GM23338 (cell line): ENCODE data around the gene PCDH17.

Experiments
- CREB1 ChIP-seq: fragments of 250-450 bp; sonication (Bioruptor Pico); IDR thresholded peaks from 2 replicates; pipeline ENCODE4 v1.5.0; 2020; ENCODE audit warnings: low read depth, mild to moderate bottlenecking, moderate library complexity
- CTCF ChIP-seq, 2 experiments: fragments of 200-600 bp in 1 of 2; sonication (generic) in 1 of 2; conservative IDR thresholded peaks; 2 replicates each; pipeline versions ENCODE4 v1.5.1 to v1.6.1; 2016 to 2017; ENCODE audit warnings: antibody characterized with exemption in 2 of 2, low read depth in 2 of 2, mild to moderate bottlenecking in 2 of 2, moderate library complexity in 1 of 2
- ETS1 ChIP-seq: IDR thresholded peaks from 2 replicates; pipeline ENCODE4 v1.6.1; 2016; ENCODE audit warnings: antibody characterized with exemption
- EZH2 ChIP-seq: fragments of 200-600 bp; sonication (generic); IDR thresholded peaks from one replicate; pipeline ENCODE4 v1.8.0; 2017; ENCODE audit warnings: antibody characterized with exemption, mild to moderate bottlenecking, low read depth; ENCODE audit not compliant: unreplicated experiment
- EZH2phosphoT487 ChIP-seq: fragments of 200-600 bp; sonication (generic); IDR thresholded peaks from one replicate; pipeline ENCODE4 v1.8.1; 2018; ENCODE audit warnings: antibody characterized with exemption; ENCODE audit not compliant: unreplicated experiment
- POLR2AphosphoS5 ChIP-seq: IDR thresholded peaks from 2 replicates; pipeline ENCODE4 v1.6.1; 2016; ENCODE audit warnings: antibody characterized with exemption, low read depth
- REST ChIP-seq: IDR thresholded peaks from one replicate; pipeline ENCODE4 v1.6.1; 2018; ENCODE audit warnings: antibody characterized with exemption; ENCODE audit not compliant: unreplicated experiment
- STAT1 ChIP-seq: IDR thresholded peaks from one replicate; pipeline ENCODE4 v1.6.1; 2016; ENCODE audit warnings: antibody characterized with exemption; ENCODE audit not compliant: unreplicated experiment
- ZNF114 ChIP-seq: fragments of 250-450 bp; sonication (Bioruptor Pico); IDR thresholded peaks from 2 replicates; pipeline ENCODE4 v1.5.0; 2020; ENCODE audit warnings: mild to moderate bottlenecking, moderate library complexity
- ZNF331 ChIP-seq: fragments of 250-450 bp; sonication (Bioruptor Pico); IDR thresholded peaks from 2 replicates; pipeline ENCODE4 v1.5.0; 2020; ENCODE audit warnings: low read depth, mild to moderate bottlenecking, moderate library complexity

GRCh38 chr13:57582032-57582431 is 49.5 kb upstream of the PCDH17 start:
- TF ChIP-seq CTCF (conservative IDR thresholded peaks at IDR 0.05; ENCODE audit: low read depth in 2 of 2), result peak; percentile 46 to 70
- TF ChIP-seq POLR2AphosphoS5, result no peak
- no peak for TF ChIP-seq REST
- TF ChIP-seq ZNF114 (CRISPR knock-in tag), result no peak
- TF ChIP-seq ETS1, result no peak; the same call in 1 of the 2 replicates
- TF ChIP-seq EZH2, result no peak
- TF ChIP-seq EZH2phosphoT487, result no peak
- no peak for TF ChIP-seq STAT1
- TF ChIP-seq CREB1 (CRISPR knock-in tag), result no peak
- no peak for TF ChIP-seq ZNF331 (CRISPR knock-in tag)
